PC-3 (cell line): ENCODE results near the gene GALNT18.

Experiments used
- EZH2 ChIP-seq: fragments of 300-600 bp; sonication (generic); IDR thresholded peaks from one replicate; pipeline ENCODE4 v1.6.1; 2017; ENCODE audit warnings: antibody characterized with exemption, mild to moderate bottlenecking, low read length; ENCODE audit not compliant: unreplicated experiment
- EZH2phosphoT487 ChIP-seq: fragments of 300-600 bp; sonication (generic); IDR thresholded peaks from 2 replicates; pipeline ENCODE4 v1.6.1; 2018; ENCODE audit warnings: mild to moderate bottlenecking, antibody characterized with exemption, low read length, borderline replicate concordance
- TF ChIP-seq, protein P1 (sequence below): fragments of 300-600 bp; sonication (generic); conservative IDR thresholded peaks from 2 replicates; pipeline ENCODE4 v1.5.1; 2017; ENCODE audit warnings: antibody characterized with exemption, low read depth, mild to moderate bottlenecking, low read length

DNA sequence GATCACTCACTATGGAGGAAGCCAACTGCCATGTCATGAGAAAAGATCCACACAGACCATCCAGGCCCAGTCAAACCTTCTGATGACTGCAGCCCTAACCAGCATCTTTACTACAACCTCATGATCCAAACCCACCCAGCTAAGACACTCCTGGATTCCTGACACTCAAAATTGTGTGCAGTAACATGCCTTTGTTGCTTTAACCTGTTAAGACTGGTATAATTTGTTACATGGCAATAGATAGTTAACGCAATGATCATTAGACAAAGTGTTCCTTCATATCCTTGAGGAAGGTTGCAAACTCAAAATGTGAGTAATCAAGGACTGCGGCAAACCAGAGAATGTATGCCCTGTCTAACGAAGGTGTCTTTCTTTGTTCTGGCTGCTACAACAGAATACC lies 221.7 kb downstream of the GALNT18 start:
- TF ChIP-seq, protein P1, sequence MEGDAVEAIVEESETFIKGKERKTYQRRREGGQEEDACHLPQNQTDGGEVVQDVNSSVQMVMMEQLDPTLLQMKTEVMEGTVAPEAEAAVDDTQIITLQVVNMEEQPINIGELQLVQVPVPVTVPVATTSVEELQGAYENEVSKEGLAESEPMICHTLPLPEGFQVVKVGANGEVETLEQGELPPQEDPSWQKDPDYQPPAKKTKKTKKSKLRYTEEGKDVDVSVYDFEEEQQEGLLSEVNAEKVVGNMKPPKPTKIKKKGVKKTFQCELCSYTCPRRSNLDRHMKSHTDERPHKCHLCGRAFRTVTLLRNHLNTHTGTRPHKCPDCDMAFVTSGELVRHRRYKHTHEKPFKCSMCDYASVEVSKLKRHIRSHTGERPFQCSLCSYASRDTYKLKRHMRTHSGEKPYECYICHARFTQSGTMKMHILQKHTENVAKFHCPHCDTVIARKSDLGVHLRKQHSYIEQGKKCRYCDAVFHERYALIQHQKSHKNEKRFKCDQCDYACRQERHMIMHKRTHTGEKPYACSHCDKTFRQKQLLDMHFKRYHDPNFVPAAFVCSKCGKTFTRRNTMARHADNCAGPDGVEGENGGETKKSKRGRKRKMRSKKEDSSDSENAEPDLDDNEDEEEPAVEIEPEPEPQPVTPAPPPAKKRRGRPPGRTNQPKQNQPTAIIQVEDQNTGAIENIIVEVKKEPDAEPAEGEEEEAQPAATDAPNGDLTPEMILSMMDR, result no peak
- TF ChIP-seq EZH2 (no peak), EZH2phosphoT487 (no peak)
